Measurements from ENCODE around the gene MYZAP.

- TF ChIP-seq POLR2AphosphoS5 (IDR thresholded peaks at IDR 0.05; ENCODE audit: low read depth, low read length) (no peak), CTCF (IDR thresholded peaks at IDR 0.05) (no peak), SIN3A (IDR thresholded peaks at IDR 0.05; ENCODE audit: borderline replicate concordance, insufficient read depth, low read depth, low read length) (no peak)
These were observed 139.9 kb downstream of the MYZAP start for GRCh38 chr15:57731530-57732103.
